Effector memory CD4-positive, alpha-beta T cell (primary cell): ENCODE data around the gene EFCAB3.

ENCODE experiments used
- DNase-seq, 3 donors: peaks; one replicate each; pipeline ENCODE4 v3.0.0-alpha.2; 2020
- H3K27ac ChIP-seq: 2 replicates; pipeline ENCODE4 v1.7.0; 2013; ENCODE audit warnings: mild to moderate bottlenecking, low read length, moderate library complexity; ENCODE audit not compliant: insufficient read depth, poor library complexity, severe bottlenecking
- H3K27me3 ChIP-seq: replicated peaks from 2 replicates; pipeline ENCODE4 v1.7.0; 2013; ENCODE audit warnings: mild to moderate bottlenecking, low read length; ENCODE audit not compliant: insufficient read depth, control insufficient read depth, poor library complexity, severe bottlenecking
- H3K36me3 ChIP-seq: 2 replicates; pipeline ENCODE4 v1.7.0; 2013; ENCODE audit warnings: mild to moderate bottlenecking, low read length, moderate library complexity; ENCODE audit not compliant: control insufficient read depth, insufficient read depth
- H3K4me1 ChIP-seq: 2 replicates; pipeline ENCODE4 v1.7.0; 2013; ENCODE audit warnings: low read length, mild to moderate bottlenecking; ENCODE audit not compliant: control insufficient read depth, insufficient read depth, poor library complexity, severe bottlenecking
- H3K4me3 ChIP-seq: 2 replicates; pipeline ENCODE4 v1.7.0; 2013; ENCODE audit warnings: low read length, low read depth, mild to moderate bottlenecking; ENCODE audit not compliant: insufficient read depth, poor library complexity, severe bottlenecking
- H3K9me3 ChIP-seq: 2 replicates; pipeline ENCODE4 v1.7.0; 2013; ENCODE audit warnings: mild to moderate bottlenecking, low read length, moderate library complexity; ENCODE audit not compliant: control insufficient read depth
- total RNA-seq, 3 donors: gene quantifications; one replicate each; lab custom pipeline; 2026; lab: John Stamatoyannopoulos, UW

EFCAB3 gene
- 0 reads per million in 3 donors for total RNA-seq

DNA sequence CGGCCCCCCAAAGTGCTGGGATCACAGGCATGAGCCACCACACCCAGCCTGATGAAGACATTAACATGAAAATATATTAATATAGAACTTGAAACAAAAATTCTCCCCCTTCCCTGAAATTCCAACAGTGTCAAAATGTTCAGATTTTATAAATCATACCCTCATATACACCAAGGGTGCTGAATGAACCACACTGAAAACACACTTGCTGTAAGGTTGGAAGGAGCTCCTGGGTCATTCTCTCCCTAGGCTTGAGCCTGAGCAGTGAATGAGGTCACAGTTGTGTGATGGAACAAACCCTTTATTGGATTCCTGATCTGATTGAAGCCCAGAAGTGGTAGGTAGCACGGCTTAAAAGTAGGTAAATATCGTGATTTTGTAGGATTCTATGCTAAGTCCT, at the start of gene EFCAB3:
EFCAB3 (plus strand) TSS at position 301 of the 400 bp plus-strand sequence. CDS start 2,427 bp downstream, outside the sequence.
- DNase-seq = no peak
- Histone ChIP-seq H3K9me3 (no peaks in the 10 kb centered on the region), H3K4me3 (no peak within 1 kb of the TSS), H3K4me1 (no peaks in the 10 kb centered on the region), H3K36me3 (no peaks in the 10 kb centered on the region), H3K27ac (no peak within 1 kb of the TSS), H3K27me3 (no peaks in the 10 kb centered on the region)

DNA sequence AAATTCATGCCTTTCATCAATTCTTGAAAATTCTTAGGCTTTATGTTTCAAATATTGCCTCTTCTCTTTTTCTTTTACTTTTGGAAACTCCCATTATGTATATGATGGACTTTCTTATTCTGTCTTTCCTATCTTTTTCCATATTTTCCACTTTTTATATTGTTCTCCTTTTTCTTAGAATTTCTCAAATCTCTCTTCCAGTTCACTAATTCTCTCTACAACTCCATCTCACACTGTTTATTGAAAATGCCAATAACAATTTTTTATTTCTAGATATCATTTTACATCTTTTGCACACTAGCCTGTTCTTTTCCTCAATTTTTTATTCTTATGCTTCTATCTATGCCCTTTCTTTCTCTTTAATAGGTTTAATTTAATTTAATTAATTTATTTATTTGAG, 43.8 kb upstream of the EFCAB3 start:
- Histone ChIP-seq H3K27me3 (no peaks in the 10 kb centered on the region), H3K9me3 (no peaks in the 10 kb centered on the region), H3K36me3 (no peaks in the 10 kb centered on the region), H3K4me3 (no peak overlapping the region), H3K27ac (no peak overlapping the region), H3K4me1 (no peaks in the 10 kb centered on the region)
- DNase-seq = no peak

DNA sequence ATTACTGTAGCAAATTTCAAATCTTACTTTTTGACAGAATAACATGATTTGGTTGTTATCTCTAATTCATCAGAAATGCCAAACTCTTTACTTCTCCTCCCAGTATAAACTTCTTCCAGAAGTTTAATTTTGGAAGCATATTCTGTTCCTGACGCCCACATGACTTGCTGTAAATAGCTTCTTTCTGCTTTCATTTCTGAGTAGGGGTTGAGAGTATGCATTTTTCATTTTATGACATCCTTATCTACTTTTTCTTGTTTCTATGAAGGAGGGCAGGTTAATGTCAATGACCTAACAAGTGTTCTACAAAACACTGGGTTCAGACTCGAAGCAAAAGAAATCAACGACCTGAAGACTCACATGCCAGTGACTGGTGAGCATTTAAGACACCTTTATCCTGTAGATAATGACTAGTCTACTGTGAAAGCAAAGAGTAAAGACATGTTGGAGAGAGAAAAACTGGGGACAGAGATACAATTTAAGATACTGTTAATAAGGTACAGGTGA, 36.5 kb upstream of the EFCAB3 start:
- H3K27ac ChIP-seq = no peak overlapping the region

DNA sequence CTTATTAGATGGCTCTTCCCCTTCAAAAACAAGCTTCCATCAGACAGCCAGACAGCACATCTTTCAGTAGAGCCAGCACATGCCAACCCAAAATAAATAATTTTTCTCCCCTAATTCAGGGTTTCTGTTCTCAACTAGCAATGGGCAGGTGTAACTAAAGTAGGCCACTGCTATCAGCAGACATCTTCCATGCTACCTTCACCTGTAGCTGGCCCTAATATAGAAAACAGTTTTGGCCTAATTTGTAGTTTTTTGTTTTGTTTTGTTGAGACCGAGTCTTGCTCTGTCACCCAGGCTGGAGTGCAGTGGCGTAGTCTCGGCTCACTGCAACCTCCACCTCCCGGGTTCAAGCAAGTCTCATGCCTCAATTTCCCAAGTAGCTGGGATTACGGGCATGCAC, 29.2 kb upstream of the EFCAB3 start:
- no peak for DNase-seq
- Histone ChIP-seq H3K27me3 (no peaks in the 10 kb centered on the region), H3K36me3 (no peaks in the 10 kb centered on the region), H3K9me3 (no peaks in the 10 kb centered on the region), H3K4me1 (no peaks in the 10 kb centered on the region), H3K4me3 (no peak overlapping the region), H3K27ac (no peak overlapping the region)

More for the DNA sequence above, 36.5 kb upstream of the EFCAB3 start:
- DNase-seq = no peak
- no peaks in the 10 kb centered on the region for H3K9me3 ChIP-seq
- H3K36me3 ChIP-seq = no peaks in the 10 kb centered on the region
- no peaks in the 10 kb centered on the region for H3K4me1 ChIP-seq
- H3K27me3 ChIP-seq = no peaks in the 10 kb centered on the region
- H3K4me3 ChIP-seq = no peak overlapping the region

DNA sequence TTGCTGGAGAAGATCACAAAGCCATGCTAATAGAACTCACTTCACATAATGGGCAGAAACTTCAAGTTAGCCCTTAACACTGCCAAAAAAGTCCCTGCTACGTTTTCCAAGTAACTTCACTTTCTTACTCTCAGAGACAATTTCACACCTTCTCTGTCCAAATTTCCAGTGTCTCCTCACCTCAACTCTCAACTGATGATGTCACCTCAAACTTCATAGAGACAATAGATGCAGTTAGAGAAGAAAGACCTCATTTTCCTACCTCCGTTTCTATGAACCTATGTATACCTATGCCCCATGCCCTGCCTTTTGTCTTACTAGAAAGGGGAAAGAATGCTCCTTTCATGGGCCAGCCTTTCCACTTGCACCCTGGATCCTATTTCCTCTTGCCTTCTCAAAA, 14.2 kb upstream of the EFCAB3 start:
- no peaks in the 10 kb centered on the region for H3K36me3 ChIP-seq
- H3K4me1 ChIP-seq = no peaks in the 10 kb centered on the region
- H3K4me3 ChIP-seq = no peak overlapping the region
- no peaks in the 10 kb centered on the region for H3K27me3 ChIP-seq
- no peaks in the 10 kb centered on the region for H3K9me3 ChIP-seq
- no peak overlapping the region for H3K27ac ChIP-seq
- no peak for DNase-seq

DNA sequence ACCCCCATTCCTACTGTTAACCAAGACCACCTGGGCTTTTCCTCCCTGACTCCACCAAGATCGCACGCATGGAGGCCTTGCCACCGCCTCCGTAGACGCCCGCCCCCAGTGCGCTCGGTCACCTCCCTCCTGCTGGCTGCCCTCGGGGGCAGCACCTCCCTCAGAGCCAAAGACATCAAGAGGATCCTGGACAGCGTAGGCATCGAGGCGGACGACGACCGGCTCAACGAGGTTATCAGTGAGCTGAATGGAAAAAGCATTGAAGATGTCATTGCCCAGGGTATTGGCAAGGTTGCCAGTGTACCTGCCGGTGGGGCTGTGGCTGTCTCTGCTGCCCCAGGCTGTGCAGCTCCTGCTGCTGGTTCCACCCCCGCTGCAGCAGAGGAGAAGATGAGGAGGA, 1.2 kb downstream of the EFCAB3 start:
- no peaks in the 10 kb centered on the region for H3K27me3 ChIP-seq

DNA sequence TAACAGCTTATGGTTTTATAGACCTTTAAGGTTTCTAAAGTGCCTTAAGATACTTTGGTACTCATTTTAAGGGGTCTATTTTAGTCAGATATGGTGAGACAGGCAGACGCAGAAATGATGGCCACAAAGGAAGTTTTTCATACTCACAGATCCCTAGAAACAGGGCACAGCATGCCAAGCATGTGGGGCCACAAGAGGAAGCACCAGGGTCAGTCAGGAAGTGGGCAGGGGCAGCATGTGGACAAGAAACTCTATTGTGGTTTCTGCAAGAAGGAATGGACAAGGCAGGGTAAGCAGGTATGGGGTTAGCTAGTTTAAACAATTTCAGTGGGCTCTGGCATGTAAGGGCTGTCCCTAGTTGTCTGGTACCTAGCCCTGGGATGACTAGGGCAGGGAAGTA, 8.5 kb downstream of the EFCAB3 start:
- Histone ChIP-seq H3K4me3 (no peak overlapping the region), H3K9me3 (no peaks in the 10 kb centered on the region), H3K36me3 (no peaks in the 10 kb centered on the region), H3K27ac (no peak overlapping the region), H3K27me3 (no peaks in the 10 kb centered on the region), H3K4me1 (no peaks in the 10 kb centered on the region)
- no peak for DNase-seq

More for the DNA sequence above, 1.2 kb downstream of the EFCAB3 start:
- no peaks in the 10 kb centered on the region for H3K9me3 ChIP-seq
- H3K4me1 ChIP-seq = no peaks in the 10 kb centered on the region
- H3K36me3 ChIP-seq = no peaks in the 10 kb centered on the region
- DNase-seq = no peak
- H3K27ac ChIP-seq = no peak overlapping the region
- no peak overlapping the region for H3K4me3 ChIP-seq

DNA sequence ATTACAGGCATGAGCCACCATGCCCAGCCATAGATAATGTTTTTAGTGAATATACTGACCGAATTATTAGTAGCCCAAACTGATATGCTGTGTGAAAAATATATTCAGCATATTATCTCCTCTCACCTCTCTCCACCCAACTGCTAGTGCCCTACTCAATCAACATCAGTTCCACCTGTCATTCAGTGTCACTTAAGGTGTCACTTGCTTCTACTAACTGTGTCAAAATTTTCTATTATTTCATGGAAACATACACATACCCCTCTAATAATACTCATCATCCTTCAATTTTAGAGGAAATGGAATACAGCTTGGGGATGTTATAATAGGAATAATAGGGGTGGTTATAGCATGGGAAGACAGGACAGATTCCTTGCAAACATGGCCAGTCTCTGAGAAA, 12.6 kb downstream of the EFCAB3 start:
- no peaks in the 10 kb centered on the region for H3K36me3 ChIP-seq
- H3K27me3 ChIP-seq = no peaks in the 10 kb centered on the region
- H3K4me3 ChIP-seq = no peak overlapping the region
- H3K4me1 ChIP-seq = no peaks in the 10 kb centered on the region
- no peak overlapping the region for H3K27ac ChIP-seq
- no peak for DNase-seq
- H3K9me3 ChIP-seq = no peaks in the 10 kb centered on the region

DNA sequence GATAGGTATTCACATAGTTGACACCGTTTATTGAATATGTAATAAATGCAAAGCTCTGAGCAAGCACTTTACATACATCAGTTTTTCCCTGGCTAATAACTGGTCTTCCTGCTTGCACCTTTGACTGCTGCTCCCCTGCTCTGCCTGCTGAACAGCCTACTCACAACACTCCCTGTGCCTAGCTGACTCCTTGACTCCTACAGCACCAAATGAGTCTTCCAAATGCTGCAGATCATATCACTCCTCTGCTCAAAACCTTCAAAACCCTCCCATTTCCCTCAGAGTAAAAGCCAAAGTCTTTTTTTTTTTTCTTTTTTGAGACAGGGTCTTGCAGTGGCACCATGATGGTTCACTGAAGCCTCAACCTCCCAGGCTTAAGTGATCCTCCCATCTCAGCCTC, 18.5 kb downstream of the EFCAB3 start:
- no peak overlapping the region for H3K27ac ChIP-seq
- DNase-seq = no peak
- no peak overlapping the region for H3K4me3 ChIP-seq
- no peaks in the 10 kb centered on the region for H3K27me3 ChIP-seq
- H3K4me1 ChIP-seq = no peaks in the 10 kb centered on the region
- H3K9me3 ChIP-seq = no peaks in the 10 kb centered on the region
- H3K36me3 ChIP-seq = no peaks in the 10 kb centered on the region

DNA sequence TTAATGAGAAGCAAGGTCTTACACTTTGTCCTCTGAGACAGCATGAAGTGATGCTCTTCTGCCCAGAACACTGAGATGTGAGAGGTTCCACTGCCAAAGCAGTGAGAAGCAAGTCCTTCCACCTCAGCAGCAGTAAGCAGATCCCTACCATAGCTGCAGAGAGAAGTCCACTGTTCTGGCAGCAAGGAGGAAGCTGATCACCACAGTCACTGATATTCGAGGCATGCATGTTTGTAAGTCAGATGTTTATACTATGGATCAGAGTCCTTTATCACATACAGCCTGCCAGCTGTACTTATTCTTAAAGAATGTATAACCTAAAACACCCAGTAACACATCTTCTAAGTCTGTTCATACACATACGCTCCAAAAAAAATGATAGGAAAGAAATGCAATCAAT, 25.1 kb downstream of the EFCAB3 start:
- Histone ChIP-seq H3K27ac (no peak overlapping the region), H3K9me3 (no peaks in the 10 kb centered on the region), H3K4me3 (no peak overlapping the region), H3K27me3 (no peaks in the 10 kb centered on the region), H3K4me1 (no peaks in the 10 kb centered on the region), H3K36me3 (no peaks in the 10 kb centered on the region)
- DNase-seq = no peak
